A549 (cell line): Measurements from ENCODE around the gene TOP3A. TPM values are rescaled to one million over a fixed set of nuclear protein-coding genes. Genes with fewer than 3 reads are reported as not detected.
"Not testable (repeated sequence)": the region's sequence is repeated elsewhere in the genome, so short reads cannot be mapped to it uniquely, and the experiment has no call there.

Experiments used
- ATAC-seq, 2 experiments: fragments of 200-7000 bp in 1 of 2; fragments of >200 bp in 1 of 2; cut with Nextera tagmentation in 1 of 2; cut with Tn5 transposase in 1 of 2; 3 replicates each; pipeline versions ENCODE4 v1.8.0 to v1.9.1; 2018 to 2020; ENCODE audit warnings: mild to moderate bottlenecking in 1 of 2, moderate library complexity in 1 of 2
- CTCF ChIA-PET: fragments of 300-600 bp; sonication (Branson Sonifier 250); formaldehyde crosslinking; extraction: SDS; loops from one replicate; lab custom pipeline; 2021; ENCODE audit warnings: antibody characterized with exemption, inconsistent platforms; lab: Yijun Ruan, JAX
- POLR2A ChIA-PET: fragments of 350-600 bp; formaldehyde crosslinking; extraction: SDS; loops from one replicate; lab custom pipeline; 2021; ENCODE audit warnings: antibody characterized with exemption, inconsistent platforms; lab: Yijun Ruan, JAX
- DNase-seq, 2 experiments: peaks; one replicate each; pipeline versions ENCODE4 v3.0.0 to v3.0.0-alpha.2; 2011 to 2016; ENCODE audit warnings: low read depth in 1 of 2, low spot score in 1 of 2
- FAIRE-seq: peaks from 2 replicates; lab custom pipeline; 2011; peaks lifted over from hg19 to GRCh38; lab: Jason Lieb, UNC
- H3K27ac ChIP-seq, 2 experiments: fragments of >200 bp; sonication (Bioruptor Twin); formaldehyde crosslinking; 3 replicates each; pipeline ENCODE4 v1.5.1; 2016 to 2017
- H3K4me1 ChIP-seq: fragments of >200 bp; sonication (Bioruptor Twin); formaldehyde crosslinking; 3 replicates; pipeline ENCODE4 v1.6.1; 2016
- H3K4me2 ChIP-seq: fragments of >200 bp; sonication (Bioruptor Twin); formaldehyde crosslinking; 3 replicates; pipeline ENCODE4 v1.6.1; 2016
- H3K4me3 ChIP-seq: fragments of >200 bp; sonication (Bioruptor Twin); formaldehyde crosslinking; 3 replicates; pipeline ENCODE4 v1.5.1; 2016
- H3K9me3 ChIP-seq: fragments of >200 bp; sonication (Bioruptor Twin); formaldehyde crosslinking; 3 replicates; pipeline ENCODE4 v1.6.1; 2016
- CBX2 ChIP-seq: fragments of 200-600 bp; sonication (generic); IDR thresholded peaks from 2 replicates; pipeline ENCODE4 v1.6.1; 2016; ENCODE audit warnings: low read depth, mild to moderate bottlenecking, borderline replicate concordance
- CBX8 ChIP-seq: fragments of 200-600 bp; sonication (generic); IDR thresholded peaks from 2 replicates; pipeline ENCODE4 v1.6.1; 2016
- ELK1 ChIP-seq: fragments of 150-350 bp; IDR thresholded peaks from 2 replicates; pipeline ENCODE4 v1.6.1; 2014; ENCODE audit warnings: low read depth, mild to moderate bottlenecking, low read length
- ESRRA ChIP-seq: fragments of 150-350 bp; IDR thresholded peaks from 2 replicates; pipeline ENCODE4 v1.6.1; 2014; ENCODE audit warnings: mild to moderate bottlenecking, low read length, borderline replicate concordance
- FOSB ChIP-seq: fragments of 250-450 bp; sonication (Bioruptor Pico); IDR thresholded peaks from 2 replicates; pipeline ENCODE4 v1.5.0; 2020; ENCODE audit warnings: mild to moderate bottlenecking, moderate library complexity
- HES2 ChIP-seq: fragments of >200 bp; sonication (Bioruptor Twin); formaldehyde crosslinking; IDR thresholded peaks from 2 replicates; pipeline ENCODE4 v1.6.1; 2016
- HMGXB4 ChIP-seq: fragments of 250-450 bp; sonication (Bioruptor Pico); IDR thresholded peaks from 2 replicates; pipeline ENCODE4 v1.5.0; 2021; ENCODE audit warnings: mild to moderate bottlenecking, moderate library complexity, borderline replicate concordance
- JUN ChIP-seq, 2 experiments: fragments of >200 bp; sonication (Bioruptor Twin); formaldehyde crosslinking; IDR thresholded peaks; 2 replicates in 1 of 2; 3 replicates in 1 of 2; pipeline ENCODE4 v1.6.1; 2016 to 2017
- KDM5A ChIP-seq: fragments of 200-600 bp; sonication (generic); IDR thresholded peaks from 2 replicates; pipeline ENCODE4 v1.6.1; 2016; ENCODE audit warnings: antibody characterized with exemption, mild to moderate bottlenecking
- MAFK ChIP-seq: fragments of 450-650 bp; IDR thresholded peaks from 2 replicates; pipeline ENCODE4 v1.6.1; 2014; ENCODE audit not compliant: partially characterized antibody
- MAZ ChIP-seq: fragments of 150-350 bp; IDR thresholded peaks from 2 replicates; pipeline ENCODE4 v1.6.1; 2014; ENCODE audit warnings: antibody characterized with exemption, low read depth, low read length, borderline replicate concordance
- NR3C1 ChIP-seq: fragments of >200 bp; sonication (Bioruptor Twin); formaldehyde crosslinking; IDR thresholded peaks from 3 replicates; pipeline ENCODE4 v1.6.1; 2017
- PBX3 ChIP-seq: IDR thresholded peaks from 2 replicates; pipeline ENCODE4 v1.6.1; 2012
- PHF8 ChIP-seq: fragments of 200-600 bp; sonication (generic); IDR thresholded peaks from 2 replicates; pipeline ENCODE4 v1.6.1; 2016; ENCODE audit warnings: low read depth, mild to moderate bottlenecking, antibody characterized with exemption, moderate library complexity, borderline replicate concordance
- RCOR1 ChIP-seq: fragments of 150-350 bp; IDR thresholded peaks from 2 replicates; pipeline ENCODE4 v1.6.1; 2014; ENCODE audit warnings: antibody characterized with exemption, low read length, low read depth
- RFX5 ChIP-seq: fragments of 450-650 bp; IDR thresholded peaks from 2 replicates; pipeline ENCODE4 v1.7.1; 2014; ENCODE audit warnings: antibody characterized with exemption, mild to moderate bottlenecking, moderate library complexity
- ZC3H11A ChIP-seq: fragments of 450-650 bp; IDR thresholded peaks from 2 replicates; pipeline ENCODE4 v1.6.1; 2014; ENCODE audit warnings: antibody characterized with exemption, mild to moderate bottlenecking
- ZFP36 ChIP-seq: fragments of 450-650 bp; IDR thresholded peaks from 2 replicates; pipeline ENCODE4 v1.6.1; 2014; ENCODE audit warnings: borderline replicate concordance; ENCODE audit not compliant: partially characterized antibody
- ZSCAN20 ChIP-seq: fragments of 250-450 bp; sonication (Bioruptor Pico); IDR thresholded peaks from 2 replicates; pipeline ENCODE4 v1.8.0; 2022; ENCODE audit warnings: mild to moderate bottlenecking, moderate library complexity
- WGBS: methylation state at CpG from one replicate; pipeline ENCODE4 v1.1.6; 2017; ENCODE audit errors: missing lambda C conversion rate; 5-methylcytosine and 5-hydroxymethylcytosine counted together
- polyA plus RNA-seq, 4 experiments: library from polyadenylated mRNA; depleted of rRNA in 3 of 4; stranded (reverse); fragments of >200 nt; fragmentation: RNase III in 1 of 4; extraction: RNeasy Plus Mini Kit Qiagen cat#74134 plus additional on column Dnase treatment in 1 of 4; gene quantifications; 2 replicates in 3 of 4; 3 replicates in 1 of 4; pipeline ENCODE4 v1.2.3, GENCODE V29; 2011 to 2017

The TOP3A gene
- polyA plus RNA-seq, 2 of the 4 experiments (the other 2 are of a cell fraction) = 29.0 to 29.3 TPM

- no peaks in the 10 kb centered on the region for H3K9me3 ChIP-seq
- DNase-seq (no peak), ATAC-seq (peak in 1 of 2 experiments; percentile 29; a peak in 3 of 6 replicates), FAIRE-seq (no peak)
- H3K27ac ChIP-seq = peak overlapping the region; percentile 88 to 90
- 3% methylated on average over 27 of the region's 39 CpGs for WGBS
- TF ChIP-seq PHF8 = peak; percentile 66; the same call in 1 of the 2 replicates
- no peak for TF ChIP-seq ZC3H11A
- TF ChIP-seq KDM5A = peak; percentile 16; the same call in 1 of the 2 replicates
- TF ChIP-seq JUN (IDR thresholded peaks at IDR 0.05) = no peak
- TF ChIP-seq, all 56 proteins: peak for 2
- POLR2A ChIA-PET = interaction anchor here (0.7 to 1.6 kb wide), 6 partner anchors 9 to 131 kb away, joined by 3 to 5 read pairs (median 3); partner anchors contain the start of genes ALKBH5 and MIEF2
- Histone ChIP-seq H3K4me2 (peak overlapping the region; percentile 95), H3K4me3 (peak overlapping the region; percentile 82), H3K4me1 (peaks cover 39% of the 10 kb centered on the region; the same call in 2 of the 3 replicates)
- CTCF ChIA-PET = interaction anchor here (0.9 kb wide), 1 partner anchor 93 kb away, joined by 3 read pairs; no protein-coding TSS in a partner anchor
Measured at GRCh38 chr17:18314059-18314730, 599 bp downstream of the TOP3A start.

GRCh38 chr17:18309202-18309601, 5.6 kb downstream of the TOP3A start:
- 95% methylated on average over 4 of the region's 4 CpGs for WGBS
- ATAC-seq (no peak), DNase-seq (no peak), FAIRE-seq (no peak)
- ChIA-PET POLR2A (no interaction called here), CTCF (no interaction called here)
- Histone ChIP-seq H3K9me3 (no peaks in the 10 kb centered on the region), H3K4me2 (no peak overlapping the region), H3K4me1 (peaks cover 11% of the 10 kb centered on the region; the same call in 2 of the 3 replicates), H3K27ac (no peak overlapping the region), H3K4me3 (no peak overlapping the region)
- no peak for TF ChIP-seq PBX3
- no peak for TF ChIP-seq FOSB (CRISPR knock-in tag)
- TF ChIP-seq RFX5 = no peak
- no peak for TF ChIP-seq MAFK
- TF ChIP-seq CBX2 = no peak
- no peak for TF ChIP-seq RCOR1
- no peak for TF ChIP-seq ZSCAN20 (CRISPR knock-in tag)
- no peak for TF ChIP-seq HMGXB4 (CRISPR knock-in tag)
- TF ChIP-seq CBX8 = no peak
- TF ChIP-seq ELK1 = no peak
- no peak for TF ChIP-seq ZC3H11A
- no peak for TF ChIP-seq JUN (IDR thresholded peaks at IDR 0.05)
- TF ChIP-seq PHF8 = no peak
- TF ChIP-seq NR3C1 = no peak
- TF ChIP-seq ZFP36 = no peak
- no peak for TF ChIP-seq HES2
- no peak for TF ChIP-seq ESRRA
- no peak for TF ChIP-seq MAZ
- TF ChIP-seq, all 56 proteins: peak for 0

GRCh38 chr17:18303206-18303605, 11.6 kb downstream of the TOP3A start:
- H3K27ac ChIP-seq, POLR2A ChIA-PET, DNase-seq: not testable (repeated sequence)

More at GRCh38 chr17:18303206-18303605, 11.6 kb downstream of the TOP3A start:
- CTCF ChIA-PET = interaction anchor here (0.6 to 1.4 kb wide), 3 partner anchors 34 to 95 kb away, joined by 3 to 4 read pairs (median 3); no protein-coding TSS in a partner anchor
- WGBS = 93% methylated on average over 13 of the region's 13 CpGs
- not testable (repeated sequence) for FAIRE-seq, H3K9me3 ChIP-seq, H3K4me2 ChIP-seq, H3K4me3 ChIP-seq, H3K4me1 ChIP-seq, ATAC-seq
